Measurements from ENCODE around the gene ZAP70.

The ZAP70 gene

DNA sequence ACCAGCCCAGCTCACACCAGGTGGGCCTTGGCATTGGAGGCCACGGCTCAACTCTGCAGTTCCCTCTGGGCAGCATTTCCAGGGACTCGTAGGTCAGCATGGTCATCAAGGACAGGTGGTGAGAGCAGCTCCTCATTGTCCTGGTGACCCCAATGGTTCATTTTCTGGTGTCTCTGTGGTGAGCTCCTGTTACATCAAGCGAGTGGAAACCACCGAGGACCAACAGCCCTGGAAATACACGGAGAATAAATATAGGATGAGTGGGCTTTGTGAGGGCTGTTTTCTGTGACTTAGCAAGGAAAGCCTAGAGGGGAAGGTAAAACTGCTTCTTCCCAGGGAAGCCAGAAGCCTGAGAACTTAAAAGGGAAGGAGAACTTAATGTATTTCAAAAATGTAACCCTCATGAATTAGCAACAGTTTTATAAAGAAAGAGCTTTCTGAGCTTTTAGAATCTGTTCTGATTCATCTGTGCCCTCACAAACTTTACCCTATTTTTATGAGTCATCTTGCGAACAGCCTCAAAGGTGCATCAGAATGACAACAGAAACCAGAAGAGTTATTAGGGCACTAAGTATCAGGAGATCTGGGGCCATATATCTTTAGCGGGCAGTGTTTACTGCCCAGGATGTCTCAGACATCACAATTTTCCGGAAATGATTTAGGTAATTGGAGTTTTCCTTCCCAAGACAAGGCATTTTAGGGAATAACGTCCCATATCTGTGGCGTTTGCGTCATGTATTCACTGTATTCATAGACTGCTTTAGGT is 25.1 kb upstream of the ZAP70 start:
- Histone ChIP-seq H3K4me3 (ENCODE audit: low read length) (no peak overlapping the region), H3K27ac (ENCODE audit: low read depth, low read length) (no peak overlapping the region), H3K9ac (ENCODE audit: low read length) (no peak overlapping the region), H3K27me3 (ENCODE audit: insufficient read depth, low read length, poor library complexity) (no peaks in the 10 kb centered on the region), H3K79me2 (ENCODE audit: control insufficient read depth, insufficient read depth, low read length) (no peaks in the 10 kb centered on the region), H3K4ac (ENCODE audit: low read depth, low read length) (no peak overlapping the region), H3K4me2 (ENCODE audit: low read length) (no peak overlapping the region), H3K79me1 (ENCODE audit: low read length) (no peaks in the 10 kb centered on the region), H2AK5ac (ENCODE audit: low read length) (no peak overlapping the region), H3K23ac (ENCODE audit: low read length) (no peak overlapping the region), H3K18ac (ENCODE audit: low read length) (no peak overlapping the region), H4K8ac (ENCODE audit: low read depth, low read length) (no peak overlapping the region), H4K5ac (ENCODE audit: low read length) (no peak overlapping the region), H3K56ac (ENCODE audit: low read length) (no peak overlapping the region), H2BK5ac (ENCODE audit: low read length) (no peak overlapping the region), H3K36me3 (ENCODE audit: control insufficient read depth, insufficient read depth, low read length) (no peaks in the 10 kb centered on the region), H2BK15ac (replicated peaks; ENCODE audit: low read depth) (no peak overlapping the region), H2BK120ac (ENCODE audit: low read depth, low read length) (no peak overlapping the region), H3K4me1 (ENCODE audit: control insufficient read depth, low read depth, low read length) (no peaks in the 10 kb centered on the region)
- WGBS (ENCODE audit: extremely low coverage, insufficient coverage, low lambda C conversion rate) = no CpG with 5 or more reads among the region's 11 CpGs
- no peak for DNase-seq

- Histone ChIP-seq H3K4me1 (ENCODE audit: control insufficient read depth, low read depth, low read length) (no peaks in the 10 kb centered on the region), H2BK120ac (ENCODE audit: low read depth, low read length) (no peak overlapping the region), H3K4ac (ENCODE audit: low read depth, low read length) (no peak overlapping the region), H3K56ac (ENCODE audit: low read length) (peak overlapping the region; percentile 42), H4K5ac (ENCODE audit: low read length) (no peak overlapping the region), H3K9ac (ENCODE audit: low read length) (no peak overlapping the region), H3K18ac (ENCODE audit: low read length) (no peak overlapping the region), H3K79me1 (ENCODE audit: low read length) (no peaks in the 10 kb centered on the region), H3K27ac (ENCODE audit: low read depth, low read length) (no peak overlapping the region), H3K4me3 (ENCODE audit: low read length) (no peak overlapping the region), H4K8ac (ENCODE audit: low read depth, low read length) (no peak overlapping the region), H3K36me3 (ENCODE audit: control insufficient read depth, insufficient read depth, low read length) (no peaks in the 10 kb centered on the region), H2BK15ac (replicated peaks; ENCODE audit: low read depth) (no peak overlapping the region), H3K79me2 (ENCODE audit: control insufficient read depth, insufficient read depth, low read length) (no peaks in the 10 kb centered on the region), H3K4me2 (ENCODE audit: low read length) (no peak overlapping the region), H2AK5ac (ENCODE audit: low read length) (no peak overlapping the region), H2BK5ac (ENCODE audit: low read length) (no peak overlapping the region), H3K27me3 (ENCODE audit: insufficient read depth, low read length, poor library complexity) (no peaks in the 10 kb centered on the region), H3K23ac (ENCODE audit: low read length) (no peak overlapping the region)
- peak; percentile 85 for DNase-seq
- no CpG with 5 or more reads among the region's 6 CpGs for WGBS (ENCODE audit: extremely low coverage, insufficient coverage, low lambda C conversion rate)
Observed at GRCh38 chr2:97691166-97691565, 22.2 kb upstream of the ZAP70 start.

DNA sequence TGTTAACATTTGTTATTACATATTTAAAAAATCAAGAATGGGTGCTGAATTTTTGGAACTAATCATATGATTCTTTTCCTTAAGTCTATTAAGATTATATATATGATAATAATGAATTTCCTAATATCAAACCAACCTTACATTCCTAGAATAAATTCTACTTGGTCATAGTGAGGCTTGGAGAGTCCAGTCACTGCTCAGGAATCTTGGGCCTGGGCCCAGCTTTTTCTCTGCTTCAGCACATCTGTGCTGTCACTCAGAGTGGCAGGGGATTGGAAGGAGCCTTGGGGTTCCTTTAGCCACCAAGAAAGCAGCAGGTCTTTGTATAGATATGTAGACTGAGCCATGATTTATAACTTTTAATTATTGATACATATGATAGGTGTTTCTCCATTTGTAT is 19.9 kb upstream of the ZAP70 start:
- no peak for DNase-seq
- H2BK15ac ChIP-seq (replicated peaks; ENCODE audit: low read depth) = no peak overlapping the region
- H3K18ac ChIP-seq (ENCODE audit: low read length) = no peak overlapping the region
- no peaks in the 10 kb centered on the region for H3K36me3 ChIP-seq (ENCODE audit: control insufficient read depth, insufficient read depth, low read length)
- H3K79me1 ChIP-seq (ENCODE audit: low read length) = no peaks in the 10 kb centered on the region
- H3K56ac ChIP-seq (ENCODE audit: low read length) = no peak overlapping the region
- no peak overlapping the region for H3K27ac ChIP-seq (ENCODE audit: low read depth, low read length)
- H3K4me1 ChIP-seq (ENCODE audit: control insufficient read depth, low read depth, low read length) = no peaks in the 10 kb centered on the region
- no peak overlapping the region for H4K8ac ChIP-seq (ENCODE audit: low read depth, low read length)
- no peak overlapping the region for H2AK5ac ChIP-seq (ENCODE audit: low read length)
- no peak overlapping the region for H3K4me3 ChIP-seq (ENCODE audit: low read length)
- no peak overlapping the region for H3K4ac ChIP-seq (ENCODE audit: low read depth, low read length)
- no peak overlapping the region for H3K4me2 ChIP-seq (ENCODE audit: low read length)
- no peak overlapping the region for H3K23ac ChIP-seq (ENCODE audit: low read length)
- no peak overlapping the region for H3K9ac ChIP-seq (ENCODE audit: low read length)
- H3K27me3 ChIP-seq (ENCODE audit: insufficient read depth, low read length, poor library complexity) = no peaks in the 10 kb centered on the region
- no peaks in the 10 kb centered on the region for H3K79me2 ChIP-seq (ENCODE audit: control insufficient read depth, insufficient read depth, low read length)
- no peak overlapping the region for H2BK5ac ChIP-seq (ENCODE audit: low read length)
- no peak overlapping the region for H4K5ac ChIP-seq (ENCODE audit: low read length)
- H2BK120ac ChIP-seq (ENCODE audit: low read depth, low read length) = no peak overlapping the region

- H3K36me3 ChIP-seq (ENCODE audit: control insufficient read depth, insufficient read depth, low read length) = no peaks in the 10 kb centered on the region
- no peak overlapping the region for H3K23ac ChIP-seq (ENCODE audit: low read length)
- no peak overlapping the region for H3K27ac ChIP-seq (ENCODE audit: low read depth, low read length)
- H3K79me2 ChIP-seq (ENCODE audit: control insufficient read depth, insufficient read depth, low read length) = no peaks in the 10 kb centered on the region
- H2BK5ac ChIP-seq (ENCODE audit: low read length) = no peak overlapping the region
- H2AK5ac ChIP-seq (ENCODE audit: low read length) = no peak overlapping the region
- H3K4ac ChIP-seq (ENCODE audit: low read depth, low read length) = no peak overlapping the region
- no peaks in the 10 kb centered on the region for H3K4me1 ChIP-seq (ENCODE audit: control insufficient read depth, low read depth, low read length)
- no peaks in the 10 kb centered on the region for H3K79me1 ChIP-seq (ENCODE audit: low read length)
- no peak overlapping the region for H2BK15ac ChIP-seq (replicated peaks; ENCODE audit: low read depth)
- H4K8ac ChIP-seq (ENCODE audit: low read depth, low read length) = no peak overlapping the region
- H2BK120ac ChIP-seq (ENCODE audit: low read depth, low read length) = no peak overlapping the region
- H3K4me3 ChIP-seq (ENCODE audit: low read length) = no peak overlapping the region
- H3K56ac ChIP-seq (ENCODE audit: low read length) = no peak overlapping the region
- no peaks in the 10 kb centered on the region for H3K27me3 ChIP-seq (ENCODE audit: insufficient read depth, low read length, poor library complexity)
- no peak for DNase-seq
- no peak overlapping the region for H3K4me2 ChIP-seq (ENCODE audit: low read length)
- no peak overlapping the region for H3K9ac ChIP-seq (ENCODE audit: low read length)
- WGBS (ENCODE audit: extremely low coverage, insufficient coverage, low lambda C conversion rate) = no CpG with 5 or more reads among the region's 5 CpGs
- no peak overlapping the region for H3K18ac ChIP-seq (ENCODE audit: low read length)
- H4K5ac ChIP-seq (ENCODE audit: low read length) = no peak overlapping the region
Observed at GRCh38 chr2:97695744-97696143, 17.6 kb upstream of the ZAP70 start.

- H3K79me2 ChIP-seq (ENCODE audit: control insufficient read depth, insufficient read depth, low read length) = no peaks in the 10 kb centered on the region
- no peak overlapping the region for H3K56ac ChIP-seq (ENCODE audit: low read length)
- no CpG with 5 or more reads among the region's 14 CpGs for WGBS (ENCODE audit: extremely low coverage, insufficient coverage, low lambda C conversion rate)
- no peak overlapping the region for H3K4ac ChIP-seq (ENCODE audit: low read depth, low read length)
- no peaks in the 10 kb centered on the region for H3K4me1 ChIP-seq (ENCODE audit: control insufficient read depth, low read depth, low read length)
- H3K18ac ChIP-seq (ENCODE audit: low read length) = no peak overlapping the region
- H4K5ac ChIP-seq (ENCODE audit: low read length) = no peak overlapping the region
- DNase-seq = peak; percentile 81
- H3K36me3 ChIP-seq (ENCODE audit: control insufficient read depth, insufficient read depth, low read length) = no peaks in the 10 kb centered on the region
- H3K23ac ChIP-seq (ENCODE audit: low read length) = no peak overlapping the region
- H2BK120ac ChIP-seq (ENCODE audit: low read depth, low read length) = no peak overlapping the region
- H2AK5ac ChIP-seq (ENCODE audit: low read length) = no peak overlapping the region
- no peak overlapping the region for H3K4me2 ChIP-seq (ENCODE audit: low read length)
- no peak overlapping the region for H2BK5ac ChIP-seq (ENCODE audit: low read length)
- H3K9ac ChIP-seq (ENCODE audit: low read length) = no peak overlapping the region
- no peak overlapping the region for H3K4me3 ChIP-seq (ENCODE audit: low read length)
- H3K79me1 ChIP-seq (ENCODE audit: low read length) = no peaks in the 10 kb centered on the region
- no peaks in the 10 kb centered on the region for H3K27me3 ChIP-seq (ENCODE audit: insufficient read depth, low read length, poor library complexity)
- H4K8ac ChIP-seq (ENCODE audit: low read depth, low read length) = no peak overlapping the region
- no peak overlapping the region for H3K27ac ChIP-seq (ENCODE audit: low read depth, low read length)
- no peak overlapping the region for H2BK15ac ChIP-seq (replicated peaks; ENCODE audit: low read depth)
Observed at GRCh38 chr2:97697252-97698235, 15.8 kb upstream of the ZAP70 start.

Data from mesendoderm (in vitro differentiated cells).